Activated CD8-positive, alpha-beta T cell treated with anti-CD3 and anti-CD28 coated beads for 36 hours (primary cell): Measurements from ENCODE around the gene SFI1. TPM values are rescaled to one million over a fixed set of nuclear protein-coding genes. Genes with fewer than 3 reads are reported as not detected.
A peak's percentile ranks its signal among the peaks of the same experiment; 100 is the strongest.

Source experiments
- ATAC-seq: fragments of 200-7000 bp; cut with Tn5 transposase; one replicate; pipeline ENCODE4 v1.10.0; 2021; ENCODE audit warnings: mild to moderate bottlenecking, moderate library complexity
- CTCF ChIA-PET: fragments of 350-600 bp; sonication (Branson Sonifier 250); formaldehyde crosslinking; loops from one replicate; lab custom pipeline; 2021; ENCODE audit warnings: antibody characterized with exemption; lab: Charles Lee
- POLR2A ChIA-PET: fragments of 350-600 bp; sonication (Branson Sonifier 250); formaldehyde crosslinking; loops from one replicate; lab custom pipeline; 2021; ENCODE audit warnings: antibody characterized with exemption; lab: Charles Lee
- DNase-seq: peaks from one replicate; pipeline ENCODE4 v3.0.0-alpha.2; 2020
- H3K27ac Mint-ChIP-seq: one replicate; pipeline ENCODE4 v1.8.0; 2021; ENCODE audit warnings: mild to moderate bottlenecking, mixed read lengths
- H3K27me3 Mint-ChIP-seq: one replicate; pipeline ENCODE4 v1.8.0; 2021; ENCODE audit warnings: mixed read lengths
- H3K36me3 Mint-ChIP-seq: one replicate; pipeline ENCODE4 v1.8.0; 2021; ENCODE audit warnings: low read depth, mixed read lengths
- H3K4me1 Mint-ChIP-seq: one replicate; pipeline ENCODE4 v1.8.0; 2021; ENCODE audit warnings: low read depth, mixed read lengths
- H3K4me3 Mint-ChIP-seq: one replicate; pipeline ENCODE4 v1.8.0; 2021; ENCODE audit warnings: mild to moderate bottlenecking, moderate library complexity, mixed read lengths
- H3K9me3 Mint-ChIP-seq: one replicate; pipeline ENCODE4 v1.8.0; 2021; ENCODE audit warnings: mixed read lengths
- CTCF ChIP-seq: fragments of 200-600 bp; IDR thresholded peaks from one replicate; pipeline ENCODE4 v1.8.0; 2022; ENCODE audit warnings: antibody characterized with exemption, mild to moderate bottlenecking
- intact Hi-C: fragments of 100-400 bp; cut with micrococcal nuclease; formaldehyde crosslinking; loops from one replicate; pipeline ENCODE4 v1.10.0; 2022
- total RNA-seq, 2 experiments: library from RNA; stranded (reverse); gene quantifications; one replicate each; pipeline ENCODE4 v1.2.3, GENCODE V29; 2021

Gene SFI1
- total RNA-seq, 2 experiments from 2014 or later: 273 to 274 TPM

- no peak overlapping the region for H3K27ac Mint-ChIP-seq
- no peak overlapping the region for H3K4me3 Mint-ChIP-seq
- intact Hi-C loops: no loop called here
- H3K36me3 Mint-ChIP-seq: peaks cover 51% of the 10 kb centered on the region
- no peaks in the 10 kb centered on the region for H3K9me3 Mint-ChIP-seq
- H3K27me3 Mint-ChIP-seq: no peaks in the 10 kb centered on the region
- POLR2A ChIA-PET: interaction anchor here (0.9 to 1.0 kb wide), 2 partner anchors 36 to 37 kb away, joined by 3 read pairs; no protein-coding TSS in a partner anchor
- DNase-seq: no peak
- no peak for ATAC-seq
- peaks cover 17% of the 10 kb centered on the region for H3K4me1 Mint-ChIP-seq
- CTCF ChIA-PET: interaction anchor here (0.6 to 3.2 kb wide), 4 partner anchors 17 to 658 kb away, joined by 3 to 10 read pairs (median 4); no protein-coding TSS in a partner anchor
- no peak for TF ChIP-seq CTCF
These were observed 81.8 kb downstream of the SFI1 start for GRCh38 chr22:31578171-31578570.

- Mint-ChIP-seq H3K4me3 (no peak overlapping the region), H3K36me3 (peaks cover 60% of the 10 kb centered on the region), H3K27ac (peak overlapping the region; percentile 58), H3K4me1 (peaks cover 30% of the 10 kb centered on the region), H3K9me3 (no peaks in the 10 kb centered on the region), H3K27me3 (no peaks in the 10 kb centered on the region)
- ATAC-seq (no peak), DNase-seq (no peak)
- CTCF ChIA-PET: interaction anchor here (3.2 kb wide), 1 partner anchor 23 kb away, joined by 10 read pairs; no protein-coding TSS in a partner anchor
- TF ChIP-seq CTCF: no peak
- POLR2A ChIA-PET: interaction anchor here (1.4 kb wide), 1 partner anchor 23 kb away, joined by 4 read pairs; no protein-coding TSS in a partner anchor
- intact Hi-C loops: no loop called here
These were observed 83.5 kb downstream of the SFI1 start for GRCh38 chr22:31579835-31580242.

- ChIA-PET CTCF (interaction anchor here (1.0 to 1.4 kb wide), 4 partner anchors 22 to 141 kb away, joined by 3 to 4 read pairs (median 4); no protein-coding TSS in a partner anchor), POLR2A (interaction anchor here (0.6 to 1.4 kb wide), 4 partner anchors 14 to 75 kb away, joined by 3 to 6 read pairs (median 4); no protein-coding TSS in a partner anchor)
- intact Hi-C loops: no loop called here
- no peaks in the 10 kb centered on the region for H3K9me3 Mint-ChIP-seq
- H3K4me1 Mint-ChIP-seq: peaks cover 42% of the 10 kb centered on the region
- DNase-seq (no peak), ATAC-seq (no peak)
- no peaks in the 10 kb centered on the region for H3K27me3 Mint-ChIP-seq
- TF ChIP-seq CTCF: no peak
- peak overlapping the region; percentile 67 for H3K27ac Mint-ChIP-seq
- H3K36me3 Mint-ChIP-seq: peaks cover 67% of the 10 kb centered on the region
- H3K4me3 Mint-ChIP-seq: no peak overlapping the region
These were observed 87.6 kb downstream of the SFI1 start for GRCh38 chr22:31583861-31584485.

- Mint-ChIP-seq H3K4me3 (no peak overlapping the region), H3K4me1 (peaks cover 43% of the 10 kb centered on the region), H3K27me3 (no peaks in the 10 kb centered on the region), H3K27ac (peak overlapping the region; percentile 67), H3K36me3 (peaks cover 72% of the 10 kb centered on the region), H3K9me3 (no peaks in the 10 kb centered on the region)
- CTCF ChIA-PET: interaction anchor here (0.7 to 1.4 kb wide), 3 partner anchors 23 to 270 kb away, joined by 3 to 4 read pairs (median 3); no protein-coding TSS in a partner anchor
- DNase-seq: no peak
- intact Hi-C loops: no loop called here
- POLR2A ChIA-PET: interaction anchor here (1.6 kb wide), 1 partner anchor 12 kb away, joined by 3 read pairs; no protein-coding TSS in a partner anchor
- TF ChIP-seq CTCF: no peak
- ATAC-seq: no peak
These were observed 88.4 kb downstream of the SFI1 start for GRCh38 chr22:31584804-31585160.
